ENCODE data around the gene CPOX.

Gene CPOX

DNA sequence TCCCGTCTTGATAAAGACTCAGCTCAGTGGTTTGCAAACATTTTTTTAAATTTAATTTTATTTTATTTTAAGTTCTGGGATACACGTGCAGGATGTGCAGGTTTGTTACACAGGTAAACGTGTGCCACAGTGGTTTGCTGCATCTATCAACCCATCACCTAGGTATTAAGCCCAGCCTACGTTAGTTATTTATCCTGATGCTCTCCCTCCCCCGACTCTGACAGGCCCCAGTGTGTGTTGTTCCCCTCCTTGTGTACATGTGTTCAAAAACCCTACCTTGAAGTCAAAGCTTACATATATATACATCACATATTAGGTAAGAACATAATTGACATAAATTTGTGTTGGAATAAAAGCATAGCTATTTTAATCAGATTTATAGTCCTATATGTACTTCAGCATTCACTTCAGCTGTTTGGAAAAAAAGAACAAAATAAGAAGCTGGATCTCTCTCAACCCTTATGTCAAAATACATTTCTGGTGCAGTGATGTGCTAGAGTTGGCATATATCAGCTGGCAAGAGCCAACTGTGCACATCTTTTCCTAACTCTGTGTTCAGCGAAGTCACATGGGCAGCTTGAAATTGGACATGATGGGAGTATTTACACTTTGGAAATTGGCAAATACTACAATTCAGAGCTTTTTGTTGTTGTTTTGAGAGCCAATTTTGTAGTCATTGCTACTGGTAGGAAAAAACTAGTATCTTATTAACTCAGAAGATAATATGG is 35.1 kb downstream of the CPOX start:
- no peaks in the 10 kb centered on the region for H3K36me3 ChIP-seq (ENCODE audit: control insufficient read depth, insufficient read depth, low read length)
- TF ChIP-seq, protein P1, sequence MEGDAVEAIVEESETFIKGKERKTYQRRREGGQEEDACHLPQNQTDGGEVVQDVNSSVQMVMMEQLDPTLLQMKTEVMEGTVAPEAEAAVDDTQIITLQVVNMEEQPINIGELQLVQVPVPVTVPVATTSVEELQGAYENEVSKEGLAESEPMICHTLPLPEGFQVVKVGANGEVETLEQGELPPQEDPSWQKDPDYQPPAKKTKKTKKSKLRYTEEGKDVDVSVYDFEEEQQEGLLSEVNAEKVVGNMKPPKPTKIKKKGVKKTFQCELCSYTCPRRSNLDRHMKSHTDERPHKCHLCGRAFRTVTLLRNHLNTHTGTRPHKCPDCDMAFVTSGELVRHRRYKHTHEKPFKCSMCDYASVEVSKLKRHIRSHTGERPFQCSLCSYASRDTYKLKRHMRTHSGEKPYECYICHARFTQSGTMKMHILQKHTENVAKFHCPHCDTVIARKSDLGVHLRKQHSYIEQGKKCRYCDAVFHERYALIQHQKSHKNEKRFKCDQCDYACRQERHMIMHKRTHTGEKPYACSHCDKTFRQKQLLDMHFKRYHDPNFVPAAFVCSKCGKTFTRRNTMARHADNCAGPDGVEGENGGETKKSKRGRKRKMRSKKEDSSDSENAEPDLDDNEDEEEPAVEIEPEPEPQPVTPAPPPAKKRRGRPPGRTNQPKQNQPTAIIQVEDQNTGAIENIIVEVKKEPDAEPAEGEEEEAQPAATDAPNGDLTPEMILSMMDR (IDR thresholded peaks at IDR 0.05; ENCODE audit: insufficient read depth, low read length, poor library complexity, severe bottlenecking) = no peak
- no peak for DNase-seq (ENCODE audit: extremely low read depth, insufficient read length)
- peak overlapping the region; percentile 27 for H3K4me3 ChIP-seq (replicated peaks; ENCODE audit: low read depth, low read length)
- no peaks in the 10 kb centered on the region for H3K27me3 ChIP-seq (replicated peaks; ENCODE audit: control insufficient read depth, insufficient read depth, low read length)

DNA sequence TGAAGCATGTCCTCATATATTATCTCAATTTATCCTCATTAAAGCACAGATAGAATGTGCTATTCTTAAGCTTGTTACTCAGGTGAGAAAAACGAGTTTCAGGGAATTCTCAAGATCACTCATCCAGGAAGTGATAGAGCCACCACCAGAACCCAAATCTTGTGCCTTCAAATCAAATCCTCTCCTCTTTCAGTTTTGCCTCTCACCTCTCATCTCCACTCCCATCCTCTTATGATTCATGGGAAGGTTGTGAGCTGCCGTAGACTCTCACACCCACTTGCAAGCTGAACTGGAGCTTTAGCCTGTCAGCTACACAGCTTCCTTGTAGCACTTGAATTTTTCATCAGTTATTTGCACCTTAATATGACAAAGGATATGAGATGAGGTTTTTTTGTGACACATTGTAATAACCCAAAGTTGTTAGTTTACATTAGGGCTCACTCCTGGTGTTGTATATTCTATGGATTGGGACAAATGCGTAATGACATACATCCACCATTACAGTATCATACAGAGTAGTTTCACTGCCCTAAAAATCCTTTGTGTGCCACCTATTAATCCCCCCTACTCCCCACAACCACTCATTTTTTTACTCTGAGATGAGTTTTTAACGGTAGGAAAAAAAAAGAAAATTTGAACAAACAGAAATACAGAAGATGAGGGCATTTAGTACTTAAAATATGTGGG is 35.9 kb downstream of the CPOX start:
- no peak for DNase-seq (ENCODE audit: extremely low read depth, insufficient read length)
- Histone ChIP-seq H3K4me3 (replicated peaks; ENCODE audit: low read depth, low read length) (peak overlapping the region; percentile 34), H3K36me3 (ENCODE audit: control insufficient read depth, insufficient read depth, low read length) (no peaks in the 10 kb centered on the region; the same call in 1 of the 2 replicates), H3K27me3 (replicated peaks; ENCODE audit: control insufficient read depth, insufficient read depth, low read length) (no peaks in the 10 kb centered on the region)
- TF ChIP-seq, protein P1 (IDR thresholded peaks at IDR 0.05; ENCODE audit: insufficient read depth, low read length, poor library complexity, severe bottlenecking) = no peak

DNA sequence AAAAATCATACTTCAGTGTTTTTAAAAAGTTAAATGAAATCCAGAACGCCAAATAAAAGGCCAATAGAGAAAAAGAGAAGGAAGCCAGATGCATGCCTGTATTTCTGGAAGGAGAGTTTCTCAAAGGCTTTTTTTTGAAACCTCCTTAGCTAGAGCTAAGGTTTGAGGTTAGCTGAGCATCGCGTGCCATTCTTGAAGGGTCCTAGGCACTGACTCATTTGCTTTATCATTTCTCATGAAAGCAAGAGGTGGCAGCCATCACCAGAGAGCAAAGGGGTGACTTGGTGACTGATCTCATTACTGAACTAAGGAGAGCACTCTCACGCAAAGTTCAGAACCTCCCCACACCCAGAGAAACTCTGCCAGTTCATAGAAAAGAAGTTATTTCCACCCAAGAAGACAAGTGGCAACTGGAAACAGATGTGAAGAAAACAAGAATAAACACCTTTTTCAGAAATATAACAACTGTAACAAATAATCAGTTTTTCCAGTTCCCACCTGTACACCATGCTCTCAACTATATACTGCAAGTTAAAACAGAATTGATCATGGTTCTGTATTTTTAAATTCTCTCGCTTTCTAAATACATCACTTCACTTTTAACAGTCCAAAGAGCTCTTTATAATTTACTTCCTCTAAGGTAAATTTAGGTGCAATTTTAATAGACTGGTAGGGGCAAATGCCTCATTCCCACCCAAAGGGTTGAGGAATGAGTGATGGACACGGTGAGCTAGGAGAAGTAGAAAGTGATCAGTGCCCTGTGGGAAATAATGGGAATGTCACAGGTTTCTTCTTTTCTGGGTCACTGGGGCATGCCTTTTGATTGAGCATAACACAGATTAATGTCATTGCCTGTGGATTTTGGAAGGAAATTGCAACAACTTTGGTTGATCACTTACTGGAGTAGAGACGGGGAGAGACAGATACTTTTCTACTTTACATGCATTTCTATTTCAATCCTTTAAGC is 37.0 kb downstream of the CPOX start:
- H3K4me3 ChIP-seq (replicated peaks; ENCODE audit: low read depth, low read length) = peak overlapping the region; percentile 65
- TF ChIP-seq, protein P1 (IDR thresholded peaks at IDR 0.05; ENCODE audit: insufficient read depth, low read length, poor library complexity, severe bottlenecking) = no peak
- H3K36me3 ChIP-seq (ENCODE audit: control insufficient read depth, insufficient read depth, low read length) = no peaks in the 10 kb centered on the region; the same call in 1 of the 2 replicates
- DNase-seq (ENCODE audit: extremely low read depth, insufficient read length) = peak; percentile 76
- no peaks in the 10 kb centered on the region for H3K27me3 ChIP-seq (replicated peaks; ENCODE audit: control insufficient read depth, insufficient read depth, low read length)

DNA sequence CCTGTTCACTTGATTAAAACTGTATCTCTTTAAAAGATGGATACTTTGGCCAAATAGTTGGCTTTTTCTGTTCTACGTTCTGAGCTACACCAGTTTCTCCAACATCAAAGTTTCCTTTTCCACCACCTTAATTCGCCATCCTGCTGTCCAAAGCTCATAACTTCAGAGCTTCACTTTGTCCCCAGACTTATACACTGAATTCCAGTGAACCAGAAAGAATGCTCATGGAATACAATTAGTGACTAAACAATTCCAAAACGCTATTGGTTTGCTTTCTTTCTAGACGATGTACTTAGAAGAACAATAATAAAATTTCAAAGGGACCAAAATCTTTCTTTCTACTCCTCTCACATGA is 38.4 kb downstream of the CPOX start:
- Histone ChIP-seq H3K4me3 (replicated peaks; ENCODE audit: low read depth, low read length) (peak overlapping the region; percentile 65), H3K27me3 (replicated peaks; ENCODE audit: control insufficient read depth, insufficient read depth, low read length) (no peaks in the 10 kb centered on the region), H3K36me3 (ENCODE audit: control insufficient read depth, insufficient read depth, low read length) (no peaks in the 10 kb centered on the region; the same call in none of the 2 replicates)
- DNase-seq (ENCODE audit: extremely low read depth, insufficient read length) = no peak
- TF ChIP-seq, protein P1 (IDR thresholded peaks at IDR 0.05; ENCODE audit: insufficient read depth, low read length, poor library complexity, severe bottlenecking) = no peak

DNA sequence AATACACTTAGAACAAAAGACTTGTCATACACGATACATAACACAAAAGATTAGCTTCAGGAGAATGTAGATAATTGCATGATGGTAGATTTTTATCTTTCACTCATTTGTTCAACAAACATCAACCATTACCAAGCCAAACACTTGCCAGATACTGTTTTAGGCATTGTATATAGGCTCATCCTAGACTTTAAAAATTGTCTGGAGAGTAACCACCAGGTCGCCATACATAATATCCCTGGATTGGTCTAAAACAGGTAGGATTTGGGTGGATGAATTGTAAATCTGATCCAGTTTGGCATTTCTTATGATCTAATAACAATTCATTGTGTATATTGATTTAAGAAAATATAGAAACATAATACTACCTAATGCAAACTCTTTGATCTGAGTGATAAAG is 38.8 kb downstream of the CPOX start:
- Histone ChIP-seq H3K4me3 (replicated peaks; ENCODE audit: low read depth, low read length) (peak overlapping the region; percentile 65), H3K36me3 (ENCODE audit: control insufficient read depth, insufficient read depth, low read length) (no peaks in the 10 kb centered on the region; the same call in none of the 2 replicates), H3K27me3 (replicated peaks; ENCODE audit: control insufficient read depth, insufficient read depth, low read length) (no peaks in the 10 kb centered on the region)
- no peak for DNase-seq (ENCODE audit: extremely low read depth, insufficient read length)
- TF ChIP-seq, protein P1 (IDR thresholded peaks at IDR 0.05; ENCODE audit: insufficient read depth, low read length, poor library complexity, severe bottlenecking) = no peak
